WTC11 (cell line): ENCODE data around the gene C11orf65. TPM values are rescaled to one million over a fixed set of nuclear protein-coding genes. Genes with fewer than 3 reads are reported as not detected.
"Not testable (repeated sequence)": the region's sequence is repeated elsewhere in the genome, so short reads cannot be mapped to it uniquely, and the experiment has no call there.

Experiments used
- ATAC-seq: fragments of 200-7000 bp; cut with Tn5 transposase; 2 replicates; pipeline ENCODE4 v1.10.0; 2021; ENCODE audit warnings: mild to moderate bottlenecking, moderate library complexity
- CTCF ChIA-PET: fragments of 300-600 bp; sonication (Branson Sonifier 250); formaldehyde crosslinking; loops from one replicate; lab custom pipeline; 2021; ENCODE audit warnings: antibody characterized with exemption; lab: Charles Lee
- POLR2A ChIA-PET: fragments of 350-600 bp; sonication (Branson Sonifier 250); formaldehyde crosslinking; loops from one replicate; lab custom pipeline; 2021; ENCODE audit warnings: antibody characterized with exemption; lab: Charles Lee
- DNase-seq: peaks from one replicate; pipeline ENCODE4 v3.0.0; 2021; ENCODE audit warnings: low spot score
- H3K27ac Mint-ChIP-seq: 2 replicates; pipeline ENCODE4 v1.8.0; 2021; ENCODE audit warnings: mixed read lengths
- H3K27me3 Mint-ChIP-seq: 2 replicates; pipeline ENCODE4 v1.8.0; 2021; ENCODE audit warnings: low read depth, mild to moderate bottlenecking, moderate library complexity, mixed read lengths
- H3K36me3 Mint-ChIP-seq: 2 replicates; pipeline ENCODE4 v1.8.0; 2021; ENCODE audit warnings: mixed read lengths
- H3K4me1 Mint-ChIP-seq: 2 replicates; pipeline ENCODE4 v1.8.0; 2022; ENCODE audit warnings: mixed read lengths
- H3K4me3 Mint-ChIP-seq: 2 replicates; pipeline ENCODE4 v1.8.0; 2021; ENCODE audit warnings: mild to moderate bottlenecking, moderate library complexity, mixed read lengths
- H3K9me3 Mint-ChIP-seq: 2 replicates; pipeline ENCODE4 v1.8.0; 2021; ENCODE audit warnings: mixed read lengths
- ELF4 ChIP-seq: sonication (generic); formaldehyde crosslinking; IDR thresholded peaks from 2 replicates; pipeline ENCODE4 v1.8.1; 2022; ENCODE audit warnings: low read depth, mild to moderate bottlenecking, moderate library complexity, missing genetic modification reagents
- GABPB1 ChIP-seq: sonication (generic); formaldehyde crosslinking; IDR thresholded peaks from 2 replicates; pipeline ENCODE4 v1.8.1; 2023; ENCODE audit warnings: mild to moderate bottlenecking, missing genetic modification reagents
- HMGA2 ChIP-seq: fragments of 250-450 bp; sonication (Bioruptor Pico); IDR thresholded peaks from 2 replicates; pipeline ENCODE4 v1.4.0; 2021; ENCODE audit warnings: mild to moderate bottlenecking, moderate library complexity
- IRF2 ChIP-seq: sonication (generic); formaldehyde crosslinking; IDR thresholded peaks from 2 replicates; pipeline ENCODE4 v1.8.0; 2022; ENCODE audit warnings: low read depth, missing genetic modification reagents, borderline replicate concordance
- JAZF1 ChIP-seq: fragments of 250-450 bp; sonication (Bioruptor Pico); IDR thresholded peaks from 2 replicates; pipeline ENCODE4 v1.9.0; 2021; ENCODE audit warnings: moderate library complexity, mild to moderate bottlenecking, inconsistent platforms
- JUN ChIP-seq: sonication (generic); formaldehyde crosslinking; IDR thresholded peaks from 2 replicates; pipeline ENCODE4 v1.8.0; 2023; ENCODE audit warnings: mild to moderate bottlenecking, missing genetic modification reagents
- MYBL2 ChIP-seq: sonication (generic); formaldehyde crosslinking; IDR thresholded peaks from 2 replicates; pipeline ENCODE4 v1.8.1; 2023; ENCODE audit warnings: mild to moderate bottlenecking, moderate library complexity, missing genetic modification reagents
- NR1H2 ChIP-seq: sonication (generic); formaldehyde crosslinking; IDR thresholded peaks from 2 replicates; pipeline ENCODE4 v1.9.0; 2021; ENCODE audit warnings: mild to moderate bottlenecking, moderate library complexity, missing genetic modification reagents
- OVOL2 ChIP-seq: fragments of 250-450 bp; sonication (Bioruptor Pico); IDR thresholded peaks from 2 replicates; pipeline ENCODE4 v1.9.0; 2021; ENCODE audit warnings: mild to moderate bottlenecking, borderline replicate concordance
- RELA ChIP-seq: sonication (generic); formaldehyde crosslinking; IDR thresholded peaks from 2 replicates; pipeline ENCODE4 v1.8.1; 2022; ENCODE audit warnings: missing genetic modification reagents, mild to moderate bottlenecking, borderline replicate concordance
- RORB ChIP-seq: fragments of 250-450 bp; sonication (Bioruptor Pico); IDR thresholded peaks from 2 replicates; pipeline ENCODE4 v1.9.0; 2021; ENCODE audit warnings: mild to moderate bottlenecking
- SMAD3 ChIP-seq: sonication (generic); formaldehyde crosslinking; IDR thresholded peaks from 2 replicates; pipeline ENCODE4 v1.8.0; 2022; ENCODE audit warnings: missing genetic modification reagents, mild to moderate bottlenecking, borderline replicate concordance
- SOX15 ChIP-seq: fragments of 250-450 bp; sonication (Bioruptor Pico); IDR thresholded peaks from 2 replicates; pipeline ENCODE4 v1.9.0; 2021; ENCODE audit warnings: mild to moderate bottlenecking
- TEAD1 ChIP-seq: sonication (generic); formaldehyde crosslinking; IDR thresholded peaks from 2 replicates; pipeline ENCODE4 v1.8.0; 2022; ENCODE audit warnings: mild to moderate bottlenecking, missing genetic modification reagents
- ZNF121 ChIP-seq: sonication (generic); formaldehyde crosslinking; IDR thresholded peaks from 2 replicates; pipeline ENCODE4 v1.8.0; 2023; ENCODE audit warnings: missing genetic modification reagents
- ZNF138 ChIP-seq: sonication (generic); formaldehyde crosslinking; conservative IDR thresholded peaks from 2 replicates; pipeline ENCODE4 v1.8.1; 2022; ENCODE audit warnings: mild to moderate bottlenecking, moderate library complexity, missing genetic modification reagents
- ZNF263 ChIP-seq: sonication (generic); formaldehyde crosslinking; IDR thresholded peaks from 2 replicates; pipeline ENCODE4 v1.8.1; 2022; ENCODE audit warnings: low read depth, mild to moderate bottlenecking, moderate library complexity, missing genetic modification reagents
- ZNF416 ChIP-seq: fragments of 250-450 bp; sonication (Bioruptor Pico); IDR thresholded peaks from 2 replicates; pipeline ENCODE4 v1.9.0; 2021; ENCODE audit warnings: mild to moderate bottlenecking, inconsistent platforms
- total RNA-seq: library from RNA; stranded (reverse); gene quantifications from 3 replicates; pipeline ENCODE4 v1.2.3, GENCODE V29; 2021
- TF ChIP-seq, protein P1 (sequence below): sonication (generic); formaldehyde crosslinking; IDR thresholded peaks from 2 replicates; pipeline ENCODE4 v1.8.0; 2022; ENCODE audit warnings: mild to moderate bottlenecking, missing genetic modification reagents
- TF ChIP-seq, protein P2 (sequence below): sonication (generic); formaldehyde crosslinking; IDR thresholded peaks from 2 replicates; pipeline ENCODE4 v1.8.0; 2022; ENCODE audit warnings: mild to moderate bottlenecking, missing genetic modification reagents
- TF ChIP-seq, protein P3 (sequence below): sonication (generic); formaldehyde crosslinking; IDR thresholded peaks from 2 replicates; pipeline ENCODE4 v1.8.1; 2023; ENCODE audit warnings: mild to moderate bottlenecking, missing genetic modification reagents, moderate library complexity
- TF ChIP-seq, protein P4 (sequence below): fragments of 250-450 bp; sonication (Bioruptor Pico); IDR thresholded peaks from 2 replicates; pipeline ENCODE4 v1.9.0; 2021; ENCODE audit warnings: mild to moderate bottlenecking
- TF ChIP-seq, protein P5 (sequence below): fragments of 250-450 bp; sonication (Bioruptor Pico); IDR thresholded peaks from 2 replicates; pipeline ENCODE4 v2.1.2; 2022; ENCODE audit warnings: mild to moderate bottlenecking, moderate library complexity
- TF ChIP-seq, protein P6 (sequence below): sonication (generic); formaldehyde crosslinking; IDR thresholded peaks from 2 replicates; pipeline ENCODE4 v1.8.0; 2023; ENCODE audit warnings: mild to moderate bottlenecking, missing genetic modification reagents
- TF ChIP-seq, protein P7 (sequence below): fragments of 250-450 bp; sonication (Bioruptor Pico); conservative IDR thresholded peaks from 2 replicates; pipeline ENCODE4 v1.9.0; 2021; ENCODE audit warnings: mild to moderate bottlenecking

The C11orf65 gene
- total RNA-seq, 1 experiment from 2014 or later: 0.83 TPM

DNA sequence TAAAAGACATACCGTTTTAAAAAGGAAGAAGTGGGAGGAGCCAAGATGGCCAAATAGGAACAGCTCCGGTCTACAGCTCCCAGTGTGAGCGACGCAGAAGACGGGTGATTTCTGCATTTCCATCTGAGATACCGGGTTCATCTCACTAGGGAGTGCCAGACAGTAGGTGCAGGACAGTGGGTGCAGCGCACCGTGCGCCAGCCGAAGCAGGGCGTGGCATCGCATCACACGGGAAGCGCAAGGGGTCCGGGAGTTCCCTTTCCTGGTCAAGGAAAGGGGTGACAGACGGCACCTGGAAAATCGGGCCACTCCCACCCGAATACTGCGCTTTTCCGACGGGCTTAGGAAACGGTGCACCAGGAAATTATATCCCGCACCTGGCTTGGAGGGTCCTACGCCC, 93.8 kb downstream of the C11orf65 start:
- H3K4me1 Mint-ChIP-seq, H3K27me3 Mint-ChIP-seq, POLR2A ChIA-PET, H3K27ac Mint-ChIP-seq, DNase-seq, ATAC-seq, CTCF ChIA-PET, H3K4me3 Mint-ChIP-seq: not testable (repeated sequence)
- Mint-ChIP-seq H3K36me3 (peaks cover 11% of the 10 kb centered on the region), H3K9me3 (peaks cover 26% of the 10 kb centered on the region)

DNA sequence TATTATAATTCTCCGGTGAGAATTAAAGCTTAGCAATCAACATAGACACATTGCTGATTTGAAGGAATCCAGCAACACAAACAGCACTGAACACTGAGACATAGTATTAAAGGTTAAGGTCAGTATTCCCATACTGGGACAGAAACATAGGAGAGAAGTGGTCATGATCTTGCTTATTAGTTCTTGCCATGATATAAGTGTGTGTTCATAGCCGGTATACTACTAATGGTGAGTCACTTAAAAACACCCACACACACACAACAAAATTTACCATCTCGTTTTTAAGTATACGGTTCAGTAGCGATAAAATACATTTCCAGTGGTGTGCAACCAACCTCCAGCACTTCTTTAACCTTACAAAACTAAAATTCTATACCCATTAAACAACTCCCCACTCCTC, 96.3 kb downstream of the C11orf65 start:
- DNase-seq: no peak
- CTCF ChIA-PET: no interaction called here
- peaks cover 16% of the 10 kb centered on the region for H3K36me3 Mint-ChIP-seq
- peaks cover 26% of the 10 kb centered on the region for H3K9me3 Mint-ChIP-seq
- ATAC-seq: no peak
- TF ChIP-seq, protein P1, sequence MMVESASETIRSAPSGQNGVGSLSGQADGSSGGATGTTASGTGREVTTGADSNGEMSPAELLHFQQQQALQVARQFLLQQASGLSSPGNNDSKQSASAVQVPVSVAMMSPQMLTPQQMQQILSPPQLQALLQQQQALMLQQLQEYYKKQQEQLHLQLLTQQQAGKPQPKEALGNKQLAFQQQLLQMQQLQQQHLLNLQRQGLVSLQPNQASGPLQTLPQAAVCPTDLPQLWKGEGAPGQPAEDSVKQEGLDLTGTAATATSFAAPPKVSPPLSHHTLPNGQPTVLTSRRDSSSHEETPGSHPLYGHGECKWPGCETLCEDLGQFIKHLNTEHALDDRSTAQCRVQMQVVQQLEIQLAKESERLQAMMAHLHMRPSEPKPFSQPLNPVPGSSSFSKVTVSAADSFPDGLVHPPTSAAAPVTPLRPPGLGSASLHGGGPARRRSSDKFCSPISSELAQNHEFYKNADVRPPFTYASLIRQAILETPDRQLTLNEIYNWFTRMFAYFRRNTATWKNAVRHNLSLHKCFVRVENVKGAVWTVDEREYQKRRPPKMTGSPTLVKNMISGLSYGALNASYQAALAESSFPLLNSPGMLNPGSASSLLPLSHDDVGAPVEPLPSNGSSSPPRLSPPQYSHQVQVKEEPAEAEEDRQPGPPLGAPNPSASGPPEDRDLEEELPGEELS (CRISPR knock-in tag): no peak
- TF ChIP-seq GABPB1: no peak
- no peak for TF ChIP-seq OVOL2 (CRISPR knock-in tag)
- no peak for TF ChIP-seq ELF4 (CRISPR knock-in tag)
- TF ChIP-seq, protein P2, sequence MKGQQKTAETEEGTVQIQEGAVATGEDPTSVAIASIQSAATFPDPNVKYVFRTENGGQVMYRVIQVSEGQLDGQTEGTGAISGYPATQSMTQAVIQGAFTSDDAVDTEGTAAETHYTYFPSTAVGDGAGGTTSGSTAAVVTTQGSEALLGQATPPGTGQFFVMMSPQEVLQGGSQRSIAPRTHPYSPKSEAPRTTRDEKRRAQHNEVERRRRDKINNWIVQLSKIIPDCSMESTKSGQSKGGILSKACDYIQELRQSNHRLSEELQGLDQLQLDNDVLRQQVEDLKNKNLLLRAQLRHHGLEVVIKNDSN (CRISPR knock-in tag): no peak
- TF ChIP-seq TEAD1 (CRISPR knock-in tag): no peak
- no peak for TF ChIP-seq IRF2 (CRISPR knock-in tag)
- TF ChIP-seq HMGA2: no peak
- TF ChIP-seq ZNF416 (CRISPR knock-in tag): no peak
- no peak for TF ChIP-seq ZNF121
- TF ChIP-seq, protein P3, sequence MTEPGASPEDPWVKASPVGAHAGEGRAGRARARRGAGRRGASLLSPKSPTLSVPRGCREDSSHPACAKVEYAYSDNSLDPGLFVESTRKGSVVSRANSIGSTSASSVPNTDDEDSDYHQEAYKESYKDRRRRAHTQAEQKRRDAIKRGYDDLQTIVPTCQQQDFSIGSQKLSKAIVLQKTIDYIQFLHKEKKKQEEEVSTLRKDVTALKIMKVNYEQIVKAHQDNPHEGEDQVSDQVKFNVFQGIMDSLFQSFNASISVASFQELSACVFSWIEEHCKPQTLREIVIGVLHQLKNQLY: no peak
- no peak for TF ChIP-seq RORB
- TF ChIP-seq RELA (CRISPR knock-in tag): no peak
- no peak for TF ChIP-seq ZNF138
- TF ChIP-seq, protein P4, sequence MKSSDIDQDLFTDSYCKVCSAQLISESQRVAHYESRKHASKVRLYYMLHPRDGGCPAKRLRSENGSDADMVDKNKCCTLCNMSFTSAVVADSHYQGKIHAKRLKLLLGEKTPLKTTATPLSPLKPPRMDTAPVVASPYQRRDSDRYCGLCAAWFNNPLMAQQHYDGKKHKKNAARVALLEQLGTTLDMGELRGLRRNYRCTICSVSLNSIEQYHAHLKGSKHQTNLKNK (CRISPR knock-in tag): no peak
- TF ChIP-seq MYBL2: no peak
- no peak for TF ChIP-seq JAZF1
- no peak for TF ChIP-seq SMAD3 (CRISPR knock-in tag)
- TF ChIP-seq JUN (CRISPR knock-in tag): no peak
- H3K27ac Mint-ChIP-seq: no peak overlapping the region
- POLR2A ChIA-PET: no interaction called here
- peaks cover 3% of the 10 kb centered on the region; the same call in 1 of the 2 replicates for H3K27me3 Mint-ChIP-seq
- H3K4me1 Mint-ChIP-seq: no peaks in the 10 kb centered on the region
- H3K4me3 Mint-ChIP-seq: no peak overlapping the region

DNA sequence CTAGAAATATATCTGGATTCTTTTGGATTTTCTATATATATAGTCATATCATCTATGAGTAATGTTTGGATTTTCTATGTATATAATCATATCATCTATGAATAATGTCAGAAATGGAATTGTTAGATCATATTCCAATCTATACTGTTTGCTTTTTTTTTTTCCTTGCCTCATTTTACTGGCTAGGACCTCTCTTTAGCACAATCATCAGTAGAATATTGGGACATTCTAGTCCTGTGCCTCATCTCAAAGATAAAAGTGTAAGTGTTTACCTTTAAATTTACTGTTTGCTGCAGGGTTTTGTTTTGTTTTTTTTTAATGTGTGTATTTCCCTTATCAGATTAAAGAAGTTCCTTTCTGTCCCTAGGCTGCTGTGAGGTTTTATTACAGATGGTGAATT, 97.0 kb downstream of the C11orf65 start:
- ChIA-PET POLR2A (no interaction called here), CTCF (no interaction called here)
- Mint-ChIP-seq H3K27ac (no peak overlapping the region), H3K4me3 (no peak overlapping the region), H3K36me3 (peaks cover 19% of the 10 kb centered on the region), H3K9me3 (peaks cover 26% of the 10 kb centered on the region), H3K4me1 (no peaks in the 10 kb centered on the region), H3K27me3 (peaks cover 3% of the 10 kb centered on the region; the same call in 1 of the 2 replicates)
- ATAC-seq (no peak), DNase-seq (no peak)
- no peak for TF ChIP-seq ZNF263 (CRISPR knock-in tag)
- TF ChIP-seq, protein P4 (CRISPR knock-in tag): no peak
- TF ChIP-seq, protein P5, sequence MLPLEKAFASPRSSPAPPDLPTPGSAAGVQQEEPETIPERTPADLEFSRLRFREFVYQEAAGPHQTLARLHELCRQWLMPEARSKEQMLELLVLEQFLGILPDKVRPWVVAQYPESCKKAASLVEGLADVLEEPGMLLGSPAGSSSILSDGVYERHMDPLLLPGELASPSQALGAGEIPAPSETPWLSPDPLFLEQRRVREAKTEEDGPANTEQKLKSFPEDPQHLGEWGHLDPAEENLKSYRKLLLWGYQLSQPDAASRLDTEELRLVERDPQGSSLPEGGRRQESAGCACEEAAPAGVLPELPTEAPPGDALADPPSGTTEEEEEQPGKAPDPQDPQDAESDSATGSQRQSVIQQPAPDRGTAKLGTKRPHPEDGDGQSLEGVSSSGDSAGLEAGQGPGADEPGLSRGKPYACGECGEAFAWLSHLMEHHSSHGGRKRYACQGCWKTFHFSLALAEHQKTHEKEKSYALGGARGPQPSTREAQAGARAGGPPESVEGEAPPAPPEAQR (CRISPR knock-in tag): no peak
- TF ChIP-seq SOX15: no peak
- TF ChIP-seq, protein P6, sequence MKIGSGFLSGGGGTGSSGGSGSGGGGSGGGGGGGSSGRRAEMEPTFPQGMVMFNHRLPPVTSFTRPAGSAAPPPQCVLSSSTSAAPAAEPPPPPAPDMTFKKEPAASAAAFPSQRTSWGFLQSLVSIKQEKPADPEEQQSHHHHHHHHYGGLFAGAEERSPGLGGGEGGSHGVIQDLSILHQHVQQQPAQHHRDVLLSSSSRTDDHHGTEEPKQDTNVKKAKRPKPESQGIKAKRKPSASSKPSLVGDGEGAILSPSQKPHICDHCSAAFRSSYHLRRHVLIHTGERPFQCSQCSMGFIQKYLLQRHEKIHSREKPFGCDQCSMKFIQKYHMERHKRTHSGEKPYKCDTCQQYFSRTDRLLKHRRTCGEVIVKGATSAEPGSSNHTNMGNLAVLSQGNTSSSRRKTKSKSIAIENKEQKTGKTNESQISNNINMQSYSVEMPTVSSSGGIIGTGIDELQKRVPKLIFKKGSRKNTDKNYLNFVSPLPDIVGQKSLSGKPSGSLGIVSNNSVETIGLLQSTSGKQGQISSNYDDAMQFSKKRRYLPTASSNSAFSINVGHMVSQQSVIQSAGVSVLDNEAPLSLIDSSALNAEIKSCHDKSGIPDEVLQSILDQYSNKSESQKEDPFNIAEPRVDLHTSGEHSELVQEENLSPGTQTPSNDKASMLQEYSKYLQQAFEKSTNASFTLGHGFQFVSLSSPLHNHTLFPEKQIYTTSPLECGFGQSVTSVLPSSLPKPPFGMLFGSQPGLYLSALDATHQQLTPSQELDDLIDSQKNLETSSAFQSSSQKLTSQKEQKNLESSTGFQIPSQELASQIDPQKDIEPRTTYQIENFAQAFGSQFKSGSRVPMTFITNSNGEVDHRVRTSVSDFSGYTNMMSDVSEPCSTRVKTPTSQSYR (CRISPR knock-in tag): no peak
- TF ChIP-seq NR1H2: no peak
- TF ChIP-seq, protein P7, sequence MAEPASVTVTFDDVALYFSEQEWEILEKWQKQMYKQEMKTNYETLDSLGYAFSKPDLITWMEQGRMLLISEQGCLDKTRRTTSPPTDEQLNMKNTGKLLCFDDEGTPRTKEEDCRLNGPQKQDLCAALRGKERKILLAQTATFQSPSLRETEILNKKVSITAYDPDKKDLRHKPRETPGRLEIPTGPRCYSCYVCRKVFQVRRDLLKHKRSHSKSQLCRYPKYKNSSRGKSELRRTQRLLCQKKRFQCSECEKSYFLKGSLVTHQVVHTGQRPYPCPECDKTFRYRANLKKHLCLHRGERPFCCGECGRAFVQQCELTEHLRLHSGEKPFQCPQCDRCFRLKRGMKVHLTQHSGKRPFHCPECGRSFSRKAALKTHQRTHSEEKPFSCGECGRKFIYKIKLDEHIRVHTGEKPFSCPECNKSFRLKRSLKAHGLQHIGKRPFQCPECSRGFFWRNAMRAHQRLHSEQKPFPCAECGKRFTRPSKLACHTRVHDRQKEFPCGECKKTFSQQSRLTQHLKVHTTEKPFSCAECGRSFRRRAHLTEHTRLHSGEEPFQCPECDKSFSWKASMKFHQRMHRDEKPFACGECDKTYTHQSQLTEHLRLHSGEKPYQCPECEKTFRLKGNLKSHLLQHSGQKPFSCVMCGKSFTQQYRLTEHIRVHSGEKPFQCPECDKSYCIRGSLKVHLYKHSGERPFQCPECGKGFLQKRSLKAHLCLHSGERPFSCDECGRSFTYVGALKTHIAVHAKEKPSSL (CRISPR knock-in tag): no peak
